K562 (cell line): ENCODE results near the gene CDK9. TPM values are rescaled to one million over a fixed set of nuclear protein-coding genes. Genes with fewer than 3 reads are reported as not detected.
A peak's percentile ranks its signal among the peaks of the same experiment; 100 is the strongest.

Experiments
- BDP1 ChIP-seq: IDR thresholded peaks from 3 replicates; pipeline ENCODE4 v1.6.1; 2011; ENCODE audit not compliant: insufficient read length, insufficient read depth
- BHLHE40 ChIP-seq: IDR thresholded peaks from 2 replicates; pipeline ENCODE4 v1.6.1; 2011; ENCODE audit warnings: low read length, improper control_type of control experiment
- CBX8 ChIP-seq: fragments of 200-600 bp; sonication (generic); IDR thresholded peaks from 2 replicates; pipeline ENCODE4 v1.6.1; 2012; ENCODE audit warnings: borderline replicate concordance, mixed run types, low read depth, mild to moderate bottlenecking, moderate library complexity, mixed read lengths, low read length, control low read depth, inconsistent platforms; ENCODE audit not compliant: poor library complexity, severe bottlenecking; ENCODE audit errors: extremely low read depth
- CEBPZ ChIP-seq: fragments of 150-350 bp; IDR thresholded peaks from 2 replicates; pipeline ENCODE4 v1.6.1; 2014; ENCODE audit warnings: low read depth, mild to moderate bottlenecking, low read length, borderline replicate concordance
- FOXA1 ChIP-seq: fragments of 450-650 bp; IDR thresholded peaks from 2 replicates; pipeline ENCODE4 v1.6.1; 2016; ENCODE audit warnings: mild to moderate bottlenecking, borderline replicate concordance
- JUND ChIP-seq, 2 experiments: IDR thresholded peaks; 2 replicates in 1 of 2; 3 replicates in 1 of 2; pipeline ENCODE4 v1.6.1; 2011; ENCODE audit warnings: borderline replicate concordance in 2 of 2, low read depth in 2 of 2, low read length in 2 of 2, improper control_type of control experiment in 1 of 2, missing biosample characterization in 1 of 2, missing genetic modification characterization in 1 of 2, missing genetic modification reagents in 1 of 2
- KAT2B ChIP-seq: IDR thresholded peaks from one replicate; pipeline ENCODE4 v1.6.1; 2012; ENCODE audit warnings: low read depth, mild to moderate bottlenecking, control low read depth, inconsistent platforms, low read length, moderate library complexity
- OTX1 ChIP-seq: fragments of 450-650 bp; formaldehyde crosslinking; IDR thresholded peaks from 2 replicates; pipeline ENCODE4 v1.4.0; 2022; ENCODE audit warnings: mild to moderate bottlenecking
- PHTF2 ChIP-seq: fragments of 250-450 bp; sonication (Bioruptor Pico); IDR thresholded peaks from 2 replicates; pipeline ENCODE4 v1.5.0; 2021; ENCODE audit warnings: mild to moderate bottlenecking
- RBM22 ChIP-seq: fragments of 200-400 bp; formaldehyde crosslinking; IDR thresholded peaks from 2 replicates; pipeline ENCODE4 v1.6.1; 2018; ENCODE audit warnings: low read length, low read depth; ENCODE audit not compliant: poor library complexity, severe bottlenecking
- ZNF830 ChIP-seq: fragments of 250-450 bp; sonication (Bioruptor Pico); IDR thresholded peaks from 2 replicates; pipeline ENCODE4 v1.5.0; 2021; ENCODE audit warnings: mild to moderate bottlenecking
- polyA plus RNA-seq, 8 experiments: library from polyadenylated mRNA; depleted of rRNA in 4 of 8; stranded (reverse) in 5 of 8; unstranded in 3 of 8; fragments of >200 nt; fragmentation: Nextera tagmentation in 2 of 8; fragmentation: Illumina TruSeq in 1 of 8; extraction: Ambion mirVana in 2 of 8; extraction: Trizol in 1 of 8; gene quantifications; 2 replicates each; pipeline versions ENCODE4 v1.2.1 to v1.2.3, GENCODE V29; 2011 to 2014; ENCODE audit warnings: inconsistent platforms in 1 of 8, missing spikeins in 1 of 8
- total RNA-seq, 7 experiments: library from RNA; depleted of rRNA in 6 of 7; stranded (reverse); fragments of >200 nt in 6 of 7; fragmentation: Illumina TruSeq in 2 of 7; extraction: Trizol in 2 of 7; gene quantifications; 2 replicates each; pipeline versions ENCODE4 v1.2.1 to v1.2.3, GENCODE V29; 2011 to 2021; ENCODE audit warnings: low replicate concordance in 1 of 7
- TF ChIP-seq, protein P1 (sequence below): IDR thresholded peaks from 3 replicates; pipeline ENCODE4 v1.6.1; 2011; ENCODE audit warnings: borderline replicate concordance, mild to moderate bottlenecking, moderate library complexity; ENCODE audit not compliant: insufficient read length; ENCODE audit errors: extremely low read depth
- TF ChIP-seq, protein P2 (sequence below): sonication (generic); formaldehyde crosslinking; IDR thresholded peaks from 2 replicates; pipeline ENCODE4 v1.8.0; 2023; ENCODE audit warnings: mild to moderate bottlenecking, missing genetic modification reagents
- TF ChIP-seq, protein P3 (sequence below): sonication (generic); formaldehyde crosslinking; IDR thresholded peaks from 2 replicates; pipeline ENCODE4 v1.9.0; 2022; ENCODE audit warnings: mild to moderate bottlenecking, missing genetic modification reagents

Gene CDK9
- total and polyA plus RNA-seq, 9 of the 15 experiments (the other 6 are each of a cell fraction or from before 2014, with no cell fraction given) = 4.2 to 78.6 (median 33.0) TPM

DNA sequence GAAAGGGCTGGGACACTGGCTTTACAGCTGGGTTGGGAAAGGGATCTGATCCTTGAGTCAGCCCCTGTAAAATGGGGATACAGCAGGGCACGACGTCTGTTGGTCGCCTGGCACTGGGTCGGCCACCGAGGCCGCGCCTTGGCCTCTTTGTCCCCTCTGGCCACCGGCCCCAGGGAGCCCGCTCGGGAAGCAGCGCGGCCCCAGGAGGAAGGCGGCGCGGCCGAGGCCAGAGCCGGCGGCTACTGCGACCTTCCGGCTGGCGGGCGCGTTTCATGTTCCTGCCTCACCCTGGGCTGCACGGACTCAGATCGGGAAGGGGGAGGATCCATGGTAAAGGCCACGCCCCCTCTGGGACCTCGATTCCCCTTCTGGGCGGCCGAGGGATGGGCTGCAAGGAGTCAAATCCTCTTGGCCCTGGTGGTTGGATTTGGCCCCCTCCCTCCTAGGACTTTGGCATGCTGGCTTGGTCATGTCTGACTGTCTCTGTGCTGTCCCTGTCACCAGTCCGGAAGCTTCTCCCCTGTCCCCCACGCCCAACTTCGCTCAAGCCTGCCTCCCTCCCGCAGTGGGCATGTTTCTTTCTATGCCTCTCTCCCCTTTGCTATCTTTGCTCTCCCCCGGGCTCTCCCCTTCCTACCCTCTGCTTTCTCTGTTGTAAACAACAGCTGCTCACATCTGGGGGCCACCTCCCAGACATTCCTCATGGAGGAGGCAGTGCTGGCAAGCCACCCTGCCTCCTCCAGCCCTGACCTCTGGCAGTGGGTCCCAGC is 42.6 kb downstream of the CDK9 start (continued):
- TF ChIP-seq BHLHE40 = no peak; the same call in 1 of the 2 replicates
- TF ChIP-seq RBM22 = no peak
- TF ChIP-seq KAT2B = no peak
- TF ChIP-seq CBX8 = no peak
- peak; percentile 76; the same call in 1 of the 2 replicates for TF ChIP-seq OTX1 (CRISPR knock-in tag)
- TF ChIP-seq BDP1 = no peak
- no peak for TF ChIP-seq ZNF830 (CRISPR knock-in tag)
- peak; percentile 4; the same call in 1 of the 2 replicates for TF ChIP-seq JUND (IDR thresholded peaks at IDR 0.05; ENCODE audit: borderline replicate concordance, low read depth, low read length)
- no peak; the same call in 2 of the 3 replicates for TF ChIP-seq JUND (tag; IDR thresholded peaks at IDR 0.05; ENCODE audit: borderline replicate concordance, low read depth, low read length)
- TF ChIP-seq, protein P1, sequence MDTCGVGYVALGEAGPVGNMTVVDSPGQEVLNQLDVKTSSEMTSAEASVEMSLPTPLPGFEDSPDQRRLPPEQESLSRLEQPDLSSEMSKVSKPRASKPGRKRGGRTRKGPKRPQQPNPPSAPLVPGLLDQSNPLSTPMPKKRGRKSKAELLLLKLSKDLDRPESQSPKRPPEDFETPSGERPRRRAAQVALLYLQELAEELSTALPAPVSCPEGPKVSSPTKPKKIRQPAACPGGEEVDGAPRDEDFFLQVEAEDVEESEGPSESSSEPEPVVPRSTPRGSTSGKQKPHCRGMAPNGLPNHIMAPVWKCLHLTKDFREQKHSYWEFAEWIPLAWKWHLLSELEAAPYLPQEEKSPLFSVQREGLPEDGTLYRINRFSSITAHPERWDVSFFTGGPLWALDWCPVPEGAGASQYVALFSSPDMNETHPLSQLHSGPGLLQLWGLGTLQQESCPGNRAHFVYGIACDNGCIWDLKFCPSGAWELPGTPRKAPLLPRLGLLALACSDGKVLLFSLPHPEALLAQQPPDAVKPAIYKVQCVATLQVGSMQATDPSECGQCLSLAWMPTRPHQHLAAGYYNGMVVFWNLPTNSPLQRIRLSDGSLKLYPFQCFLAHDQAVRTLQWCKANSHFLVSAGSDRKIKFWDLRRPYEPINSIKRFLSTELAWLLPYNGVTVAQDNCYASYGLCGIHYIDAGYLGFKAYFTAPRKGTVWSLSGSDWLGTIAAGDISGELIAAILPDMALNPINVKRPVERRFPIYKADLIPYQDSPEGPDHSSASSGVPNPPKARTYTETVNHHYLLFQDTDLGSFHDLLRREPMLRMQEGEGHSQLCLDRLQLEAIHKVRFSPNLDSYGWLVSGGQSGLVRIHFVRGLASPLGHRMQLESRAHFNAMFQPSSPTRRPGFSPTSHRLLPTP = no peak
- no peak for TF ChIP-seq PHTF2 (CRISPR knock-in tag)
- TF ChIP-seq, protein P2, sequence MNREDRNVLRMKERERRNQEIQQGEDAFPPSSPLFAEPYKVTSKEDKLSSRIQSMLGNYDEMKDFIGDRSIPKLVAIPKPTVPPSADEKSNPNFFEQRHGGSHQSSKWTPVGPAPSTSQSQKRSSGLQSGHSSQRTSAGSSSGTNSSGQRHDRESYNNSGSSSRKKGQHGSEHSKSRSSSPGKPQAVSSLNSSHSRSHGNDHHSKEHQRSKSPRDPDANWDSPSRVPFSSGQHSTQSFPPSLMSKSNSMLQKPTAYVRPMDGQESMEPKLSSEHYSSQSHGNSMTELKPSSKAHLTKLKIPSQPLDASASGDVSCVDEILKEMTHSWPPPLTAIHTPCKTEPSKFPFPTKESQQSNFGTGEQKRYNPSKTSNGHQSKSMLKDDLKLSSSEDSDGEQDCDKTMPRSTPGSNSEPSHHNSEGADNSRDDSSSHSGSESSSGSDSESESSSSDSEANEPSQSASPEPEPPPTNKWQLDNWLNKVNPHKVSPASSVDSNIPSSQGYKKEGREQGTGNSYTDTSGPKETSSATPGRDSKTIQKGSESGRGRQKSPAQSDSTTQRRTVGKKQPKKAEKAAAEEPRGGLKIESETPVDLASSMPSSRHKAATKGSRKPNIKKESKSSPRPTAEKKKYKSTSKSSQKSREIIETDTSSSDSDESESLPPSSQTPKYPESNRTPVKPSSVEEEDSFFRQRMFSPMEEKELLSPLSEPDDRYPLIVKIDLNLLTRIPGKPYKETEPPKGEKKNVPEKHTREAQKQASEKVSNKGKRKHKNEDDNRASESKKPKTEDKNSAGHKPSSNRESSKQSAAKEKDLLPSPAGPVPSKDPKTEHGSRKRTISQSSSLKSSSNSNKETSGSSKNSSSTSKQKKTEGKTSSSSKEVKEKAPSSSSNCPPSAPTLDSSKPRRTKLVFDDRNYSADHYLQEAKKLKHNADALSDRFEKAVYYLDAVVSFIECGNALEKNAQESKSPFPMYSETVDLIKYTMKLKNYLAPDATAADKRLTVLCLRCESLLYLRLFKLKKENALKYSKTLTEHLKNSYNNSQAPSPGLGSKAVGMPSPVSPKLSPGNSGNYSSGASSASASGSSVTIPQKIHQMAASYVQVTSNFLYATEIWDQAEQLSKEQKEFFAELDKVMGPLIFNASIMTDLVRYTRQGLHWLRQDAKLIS = no peak
- TF ChIP-seq, protein P3, sequence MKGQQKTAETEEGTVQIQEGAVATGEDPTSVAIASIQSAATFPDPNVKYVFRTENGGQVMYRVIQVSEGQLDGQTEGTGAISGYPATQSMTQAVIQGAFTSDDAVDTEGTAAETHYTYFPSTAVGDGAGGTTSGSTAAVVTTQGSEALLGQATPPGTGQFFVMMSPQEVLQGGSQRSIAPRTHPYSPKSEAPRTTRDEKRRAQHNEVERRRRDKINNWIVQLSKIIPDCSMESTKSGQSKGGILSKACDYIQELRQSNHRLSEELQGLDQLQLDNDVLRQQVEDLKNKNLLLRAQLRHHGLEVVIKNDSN (CRISPR knock-in tag) = no peak
- no peak for TF ChIP-seq FOXA1
- no peak for TF ChIP-seq CEBPZ
